Mesothelial cell of epicardium (in vitro differentiated cells): ENCODE measurements around the gene SUPT4H1. TPM values are rescaled to one million over a fixed set of nuclear protein-coding genes. Genes with fewer than 3 reads are reported as not detected.

Experiments
- DNase-seq, 2 experiments: peaks; one replicate each; pipeline ENCODE4 v3.0.0; 2021; ENCODE audit warnings: low spot score in 2 of 2; ENCODE audit not compliant: unreplicated experiment in 2 of 2
- H3K27ac Mint-ChIP-seq: 2 replicates; pipeline ENCODE4 v1.8.0; 2021; ENCODE audit warnings: mixed read lengths
- H3K27me3 Mint-ChIP-seq: 2 replicates; pipeline ENCODE4 v1.8.0; 2021; ENCODE audit warnings: low read depth, mixed read lengths
- H3K36me3 Mint-ChIP-seq: 2 replicates; pipeline ENCODE4 v1.8.0; 2021; ENCODE audit warnings: mixed read lengths
- H3K4me1 Mint-ChIP-seq: 2 replicates; pipeline ENCODE4 v1.8.0; 2021; ENCODE audit warnings: mixed read lengths
- H3K4me3 Mint-ChIP-seq: 2 replicates; pipeline ENCODE4 v1.8.0; 2021; ENCODE audit warnings: mild to moderate bottlenecking, moderate library complexity, mixed read lengths
- H3K9me3 Mint-ChIP-seq: 2 replicates; pipeline ENCODE4 v1.8.0; 2021; ENCODE audit warnings: mixed read lengths
- total RNA-seq: library from RNA; stranded (reverse); gene quantifications from 3 replicates; pipeline ENCODE4 v1.2.1, GENCODE V29; 2021
- TF ChIP-seq, protein P1 (sequence below): fragments of 200-600 bp; sonication (generic); IDR thresholded peaks from one replicate; pipeline ENCODE4 v1.5.0; 2021; ENCODE audit warnings: antibody characterized with exemption; ENCODE audit not compliant: unreplicated experiment

The SUPT4H1 gene
- total RNA-seq, 1 donor from 2014 or later: 76.8 TPM

GRCh38 chr17:58333736-58334207 is 18.2 kb downstream of the SUPT4H1 start:
- no peak for DNase-seq
- H3K36me3 Mint-ChIP-seq: no peaks in the 10 kb centered on the region
- TF ChIP-seq, protein P1, sequence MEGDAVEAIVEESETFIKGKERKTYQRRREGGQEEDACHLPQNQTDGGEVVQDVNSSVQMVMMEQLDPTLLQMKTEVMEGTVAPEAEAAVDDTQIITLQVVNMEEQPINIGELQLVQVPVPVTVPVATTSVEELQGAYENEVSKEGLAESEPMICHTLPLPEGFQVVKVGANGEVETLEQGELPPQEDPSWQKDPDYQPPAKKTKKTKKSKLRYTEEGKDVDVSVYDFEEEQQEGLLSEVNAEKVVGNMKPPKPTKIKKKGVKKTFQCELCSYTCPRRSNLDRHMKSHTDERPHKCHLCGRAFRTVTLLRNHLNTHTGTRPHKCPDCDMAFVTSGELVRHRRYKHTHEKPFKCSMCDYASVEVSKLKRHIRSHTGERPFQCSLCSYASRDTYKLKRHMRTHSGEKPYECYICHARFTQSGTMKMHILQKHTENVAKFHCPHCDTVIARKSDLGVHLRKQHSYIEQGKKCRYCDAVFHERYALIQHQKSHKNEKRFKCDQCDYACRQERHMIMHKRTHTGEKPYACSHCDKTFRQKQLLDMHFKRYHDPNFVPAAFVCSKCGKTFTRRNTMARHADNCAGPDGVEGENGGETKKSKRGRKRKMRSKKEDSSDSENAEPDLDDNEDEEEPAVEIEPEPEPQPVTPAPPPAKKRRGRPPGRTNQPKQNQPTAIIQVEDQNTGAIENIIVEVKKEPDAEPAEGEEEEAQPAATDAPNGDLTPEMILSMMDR: no peak
- H3K4me3 Mint-ChIP-seq: no peak overlapping the region
- no peaks in the 10 kb centered on the region for H3K9me3 Mint-ChIP-seq
- H3K4me1 Mint-ChIP-seq: peaks cover 39% of the 10 kb centered on the region
- no peak overlapping the region for H3K27ac Mint-ChIP-seq
- no peaks in the 10 kb centered on the region for H3K27me3 Mint-ChIP-seq

- H3K36me3 Mint-ChIP-seq: no peaks in the 10 kb centered on the region
- peaks cover 34% of the 10 kb centered on the region for H3K4me1 Mint-ChIP-seq
- H3K27me3 Mint-ChIP-seq: no peaks in the 10 kb centered on the region
- no peak overlapping the region for H3K4me3 Mint-ChIP-seq
- no peak overlapping the region for H3K27ac Mint-ChIP-seq
- TF ChIP-seq, protein P1: no peak
- H3K9me3 Mint-ChIP-seq: no peaks in the 10 kb centered on the region
- no peak for DNase-seq
These were observed 18.9 kb downstream of the SUPT4H1 start for GRCh38 chr17:58332778-58333735.

- H3K27ac Mint-ChIP-seq: no peak overlapping the region
- no peaks in the 10 kb centered on the region for H3K27me3 Mint-ChIP-seq
- no peaks in the 10 kb centered on the region for H3K9me3 Mint-ChIP-seq
- no peak overlapping the region for H3K4me3 Mint-ChIP-seq
- TF ChIP-seq, protein P1: no peak
- H3K4me1 Mint-ChIP-seq: peaks cover 26% of the 10 kb centered on the region
- no peak for DNase-seq
- H3K36me3 Mint-ChIP-seq: no peaks in the 10 kb centered on the region
These were observed 19.9 kb downstream of the SUPT4H1 start for GRCh38 chr17:58331815-58332777.

- H3K36me3 Mint-ChIP-seq: no peaks in the 10 kb centered on the region
- H3K4me1 Mint-ChIP-seq: peaks cover 17% of the 10 kb centered on the region
- no peak overlapping the region for H3K4me3 Mint-ChIP-seq
- no peaks in the 10 kb centered on the region for H3K27me3 Mint-ChIP-seq
- no peaks in the 10 kb centered on the region for H3K9me3 Mint-ChIP-seq
- TF ChIP-seq, protein P1: no peak
- H3K27ac Mint-ChIP-seq: no peak overlapping the region
- DNase-seq: no peak
These were observed 20.8 kb downstream of the SUPT4H1 start for GRCh38 chr17:58330997-58331814.

- Mint-ChIP-seq H3K4me3 (no peak overlapping the region), H3K9me3 (no peaks in the 10 kb centered on the region), H3K4me1 (peaks cover 12% of the 10 kb centered on the region), H3K36me3 (no peaks in the 10 kb centered on the region), H3K27me3 (no peaks in the 10 kb centered on the region), H3K27ac (no peak overlapping the region)
- TF ChIP-seq, protein P1: no peak
- DNase-seq: no peak
These were observed 21.4 kb downstream of the SUPT4H1 start for GRCh38 chr17:58330538-58330996.
